H9 (cell line): ENCODE measurements around the gene TMEM187. TPM values are rescaled to one million over a fixed set of nuclear protein-coding genes. Genes with fewer than 3 reads are reported as not detected.

Experiments
- DNase-seq: peaks from one replicate; pipeline ENCODE4 v3.0.0-alpha.2; 2017
- H2AFZ ChIP-seq: one replicate; pipeline ENCODE4 v1.6.1; 2013; ENCODE audit warnings: mild to moderate bottlenecking, low read length, control low read depth, moderate library complexity
- H2AK5ac ChIP-seq: 2 replicates; pipeline ENCODE4 v1.6.1; 2013; ENCODE audit warnings: low read length, control low read depth, mixed read lengths; ENCODE audit not compliant: insufficient read length
- H2BK120ac ChIP-seq: one replicate; pipeline ENCODE4 v1.6.1; 2013; ENCODE audit warnings: low read depth, mild to moderate bottlenecking, low read length, control low read depth, inconsistent platforms; ENCODE audit not compliant: poor library complexity, severe bottlenecking
- H2BK12ac ChIP-seq: 2 replicates; pipeline ENCODE4 v1.6.1; 2013; ENCODE audit warnings: low read length, control low read depth, mixed read lengths, low read depth; ENCODE audit not compliant: insufficient read length
- H2BK15ac ChIP-seq: 2 replicates; pipeline ENCODE4 v1.6.1; 2013; ENCODE audit warnings: low read depth, low read length, control low read depth
- H2BK20ac ChIP-seq: one replicate; pipeline ENCODE4 v1.6.1; 2013; ENCODE audit warnings: low read depth, mild to moderate bottlenecking, low read length, control low read depth, inconsistent platforms; ENCODE audit not compliant: poor library complexity, severe bottlenecking
- H2BK5ac ChIP-seq: 2 replicates; pipeline ENCODE4 v1.6.1; 2013; ENCODE audit warnings: low read length, control low read depth, mixed read lengths; ENCODE audit not compliant: insufficient read length
- H3K14ac ChIP-seq: 2 replicates; pipeline ENCODE4 v1.6.1; 2013; ENCODE audit warnings: low read length, control low read depth; ENCODE audit not compliant: insufficient read depth
- H3K18ac ChIP-seq: 2 replicates; pipeline ENCODE4 v1.6.1; 2013; ENCODE audit warnings: low read depth, mild to moderate bottlenecking, mixed read lengths, low read length, control low read depth; ENCODE audit not compliant: insufficient read length
- H3K23ac ChIP-seq: 2 replicates; pipeline ENCODE4 v1.6.1; 2013; ENCODE audit warnings: low read length, control low read depth, mixed read lengths, low read depth; ENCODE audit not compliant: insufficient read length
- H3K23me2 ChIP-seq: 2 replicates; pipeline ENCODE4 v1.6.1; 2013; ENCODE audit warnings: low read depth, mild to moderate bottlenecking, mixed read lengths, low read length, control low read depth; ENCODE audit not compliant: insufficient read length, poor library complexity, severe bottlenecking
- H3K27ac ChIP-seq: 2 replicates; pipeline ENCODE4 v1.5.1; 2013; ENCODE audit warnings: low read length, control low read depth, mixed read lengths, low read depth; ENCODE audit not compliant: insufficient read length
- H3K27me3 ChIP-seq: 2 replicates; pipeline ENCODE4 v1.6.1; 2013; ENCODE audit warnings: low read length, control low read depth, inconsistent platforms; ENCODE audit not compliant: insufficient read depth
- H3K4ac ChIP-seq: 2 replicates; pipeline ENCODE4 v1.6.1; 2013; ENCODE audit warnings: low read depth, mild to moderate bottlenecking, control low read depth, inconsistent platforms, low read length, moderate library complexity
- H3K4me1 ChIP-seq: 2 replicates; pipeline ENCODE4 v1.6.1; 2013; ENCODE audit warnings: low read length, control low read depth, inconsistent platforms; ENCODE audit not compliant: insufficient read depth
- H3K4me2 ChIP-seq: 2 replicates; pipeline ENCODE4 v1.6.1; 2013; ENCODE audit warnings: low read length, control low read depth, mixed read lengths; ENCODE audit not compliant: insufficient read length, insufficient read depth
- H3K56ac ChIP-seq: 2 replicates; pipeline ENCODE4 v1.6.1; 2013; ENCODE audit warnings: low read depth, mild to moderate bottlenecking, mixed read lengths, low read length, control low read depth; ENCODE audit not compliant: insufficient read length
- H3K79me1 ChIP-seq: 2 replicates; pipeline ENCODE4 v1.6.1; 2013; ENCODE audit warnings: low read depth, mild to moderate bottlenecking, moderate library complexity, low read length, control low read depth, inconsistent platforms; ENCODE audit not compliant: insufficient read depth, poor library complexity, severe bottlenecking
- H3K79me2 ChIP-seq: 2 replicates; pipeline ENCODE4 v1.6.1; 2013; ENCODE audit warnings: low read length, control low read depth, inconsistent platforms; ENCODE audit not compliant: insufficient read depth
- H3K9ac ChIP-seq: 2 replicates; pipeline ENCODE4 v1.6.1; 2013; ENCODE audit warnings: low read length, control low read depth, mixed read lengths; ENCODE audit not compliant: insufficient read length; ENCODE audit errors: extremely low read depth
- H3K9me3 ChIP-seq: one replicate; pipeline ENCODE4 v1.6.1; 2013; ENCODE audit warnings: low read depth, low read length, inconsistent platforms; ENCODE audit not compliant: control insufficient read depth
- H3T11ph ChIP-seq: one replicate; pipeline ENCODE4 v1.6.1; 2013; ENCODE audit warnings: mild to moderate bottlenecking, low read length, control low read depth, inconsistent platforms
- H4K20me1 ChIP-seq: one replicate; pipeline ENCODE4 v1.6.1; 2013; ENCODE audit not compliant: control insufficient read depth, insufficient read length, insufficient read depth
- H4K5ac ChIP-seq: 2 replicates; pipeline ENCODE4 v1.6.1; 2013; ENCODE audit warnings: low read depth, mild to moderate bottlenecking, mixed read lengths, low read length, control low read depth; ENCODE audit not compliant: insufficient read length
- H4K8ac ChIP-seq: replicated peaks from 2 replicates; pipeline ENCODE4 v1.6.1; 2013; ENCODE audit warnings: low read length, control low read depth, mixed read lengths, low read depth; ENCODE audit not compliant: insufficient read length
- H4K91ac ChIP-seq: 2 replicates; pipeline ENCODE4 v1.6.1; 2013; ENCODE audit warnings: low read depth, mild to moderate bottlenecking, moderate library complexity, mixed read lengths, low read length, control low read depth; ENCODE audit not compliant: insufficient read length
- H3K27ac Mint-ChIP-seq, 3 experiments: 2 replicates in 2 of 3; 3 replicates in 1 of 3; pipeline ENCODE4 v1.8.0; 2020 to 2021; ENCODE audit warnings: mixed read lengths in 3 of 3, mild to moderate bottlenecking in 1 of 3, moderate library complexity in 1 of 3
- H3K27me3 Mint-ChIP-seq: 2 replicates; pipeline ENCODE4 v1.8.0; 2021; ENCODE audit warnings: low read depth, mild to moderate bottlenecking, moderate library complexity, mixed read lengths
- H3K36me3 Mint-ChIP-seq, 3 experiments: 2 replicates in 2 of 3; 3 replicates in 1 of 3; pipeline ENCODE4 v1.8.0; 2020 to 2021; ENCODE audit warnings: low read depth in 3 of 3, mixed read lengths in 3 of 3; ENCODE audit not compliant: insufficient read depth in 1 of 3
- H3K4me1 Mint-ChIP-seq, 2 experiments: 2 replicates each; pipeline ENCODE4 v1.8.0; 2020; ENCODE audit warnings: mixed read lengths in 2 of 2
- H3K4me3 Mint-ChIP-seq, 2 experiments: 2 replicates in 1 of 2; 3 replicates in 1 of 2; pipeline ENCODE4 v1.8.0; 2020 to 2021; ENCODE audit warnings: mild to moderate bottlenecking in 2 of 2, mixed read lengths in 2 of 2, moderate library complexity in 1 of 2
- H3K9me3 Mint-ChIP-seq, 2 experiments: 2 replicates in 1 of 2; 3 replicates in 1 of 2; pipeline ENCODE4 v1.8.0; 2020; ENCODE audit warnings: mild to moderate bottlenecking in 2 of 2, mixed read lengths in 2 of 2, moderate library complexity in 1 of 2
- WGBS: extraction: QIAGEN DNeasy Blood & Tissue Kit; methylation state at CpG from one replicate; pipeline ENCODE4 v1.1.7; 2013; ENCODE audit warnings: missing lambda C conversion rate, low lambda C conversion rate, mixed read lengths; ENCODE audit not compliant: insufficient read length; ENCODE audit errors: extremely low coverage; 5-methylcytosine and 5-hydroxymethylcytosine counted together
- total RNA-seq: library from RNA; stranded (reverse); gene quantifications from 2 replicates; pipeline ENCODE4 v1.2.1, GENCODE V29; 2021
- TF ChIP-seq, protein P1 (sequence below): fragments of 200-600 bp; sonication (generic); conservative IDR thresholded peaks from 3 replicates; pipeline ENCODE4 v1.8.0; 2021; ENCODE audit warnings: antibody characterized with exemption, mild to moderate bottlenecking

The TMEM187 gene
- total RNA-seq, 1 experiment from 2014 or later: 2.7 TPM

DNA sequence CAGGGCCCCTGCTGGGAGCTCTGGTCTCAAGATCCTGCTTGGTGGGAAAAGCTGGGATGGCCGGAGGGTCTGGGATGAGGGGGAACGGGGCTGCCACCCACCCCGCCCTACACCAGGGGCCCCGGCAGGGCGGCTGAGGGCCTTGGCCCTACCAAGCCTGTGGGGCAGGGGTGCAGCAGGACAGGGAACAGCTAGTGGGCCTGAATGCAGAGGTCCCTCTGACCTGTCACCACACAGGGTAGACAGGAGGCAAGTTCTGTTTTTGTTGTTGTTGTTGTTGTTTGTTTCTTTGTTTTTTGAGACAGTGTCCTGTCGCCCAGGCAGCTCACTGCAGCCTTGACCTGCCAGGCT, 27.8 kb upstream of the TMEM187 start:
- Histone ChIP-seq H2AK5ac (no peak overlapping the region), H4K5ac (no peak overlapping the region), H3K27ac (no peak overlapping the region), H3K56ac (no peak overlapping the region), H4K20me1 (no peaks in the 10 kb centered on the region), H2BK15ac (no peak overlapping the region), H3K27me3 (no peaks in the 10 kb centered on the region), H3K18ac (no peak overlapping the region), H3T11ph (no peak overlapping the region), H3K4me2 (no peak overlapping the region), H2AFZ (no peak overlapping the region), H3K14ac (no peak overlapping the region), H2BK12ac (no peak overlapping the region), H3K79me1 (no peaks in the 10 kb centered on the region), H4K91ac (no peak overlapping the region), H3K9ac (no peak overlapping the region), H3K79me2 (no peaks in the 10 kb centered on the region), H3K23me2 (no peaks in the 10 kb centered on the region), H3K4ac (no peak overlapping the region), H3K4me1 (no peaks in the 10 kb centered on the region), H2BK20ac (no peak overlapping the region), H2BK5ac (no peak overlapping the region), H2BK120ac (no peak overlapping the region), H4K8ac (no peak overlapping the region), H3K9me3 (no peaks in the 10 kb centered on the region), H3K23ac (no peak overlapping the region)
- H3K27me3 Mint-ChIP-seq: no peaks in the 10 kb centered on the region
- no peak overlapping the region; a peak in 1 of 7 replicates for H3K27ac Mint-ChIP-seq
- no CpG with 5 or more reads among the region's 6 CpGs for WGBS
- no peak for DNase-seq
- H3K4me3 Mint-ChIP-seq: peak overlapping the region in 1 of 2 experiments; percentile 40; a peak in 1 of 5 replicates
- peaks cover 12 to 33% (median 23%) of the 10 kb centered on the region in 3 experiments for H3K36me3 Mint-ChIP-seq
- peaks cover 10 to 39% of the 10 kb centered on the region in 2 experiments for H3K4me1 Mint-ChIP-seq
- TF ChIP-seq, protein P1, sequence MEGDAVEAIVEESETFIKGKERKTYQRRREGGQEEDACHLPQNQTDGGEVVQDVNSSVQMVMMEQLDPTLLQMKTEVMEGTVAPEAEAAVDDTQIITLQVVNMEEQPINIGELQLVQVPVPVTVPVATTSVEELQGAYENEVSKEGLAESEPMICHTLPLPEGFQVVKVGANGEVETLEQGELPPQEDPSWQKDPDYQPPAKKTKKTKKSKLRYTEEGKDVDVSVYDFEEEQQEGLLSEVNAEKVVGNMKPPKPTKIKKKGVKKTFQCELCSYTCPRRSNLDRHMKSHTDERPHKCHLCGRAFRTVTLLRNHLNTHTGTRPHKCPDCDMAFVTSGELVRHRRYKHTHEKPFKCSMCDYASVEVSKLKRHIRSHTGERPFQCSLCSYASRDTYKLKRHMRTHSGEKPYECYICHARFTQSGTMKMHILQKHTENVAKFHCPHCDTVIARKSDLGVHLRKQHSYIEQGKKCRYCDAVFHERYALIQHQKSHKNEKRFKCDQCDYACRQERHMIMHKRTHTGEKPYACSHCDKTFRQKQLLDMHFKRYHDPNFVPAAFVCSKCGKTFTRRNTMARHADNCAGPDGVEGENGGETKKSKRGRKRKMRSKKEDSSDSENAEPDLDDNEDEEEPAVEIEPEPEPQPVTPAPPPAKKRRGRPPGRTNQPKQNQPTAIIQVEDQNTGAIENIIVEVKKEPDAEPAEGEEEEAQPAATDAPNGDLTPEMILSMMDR: no peak
- peaks cover 14 to 23% of the 10 kb centered on the region in 2 experiments for H3K9me3 Mint-ChIP-seq
